CMK (cell line): ENCODE measurements around the gene OPA1.

Experiments used
- DNase-seq: peaks from one replicate; pipeline ENCODE4 v3.0.0-alpha.2; 2010; ENCODE audit warnings: low read depth

OPA1 gene

DNA sequence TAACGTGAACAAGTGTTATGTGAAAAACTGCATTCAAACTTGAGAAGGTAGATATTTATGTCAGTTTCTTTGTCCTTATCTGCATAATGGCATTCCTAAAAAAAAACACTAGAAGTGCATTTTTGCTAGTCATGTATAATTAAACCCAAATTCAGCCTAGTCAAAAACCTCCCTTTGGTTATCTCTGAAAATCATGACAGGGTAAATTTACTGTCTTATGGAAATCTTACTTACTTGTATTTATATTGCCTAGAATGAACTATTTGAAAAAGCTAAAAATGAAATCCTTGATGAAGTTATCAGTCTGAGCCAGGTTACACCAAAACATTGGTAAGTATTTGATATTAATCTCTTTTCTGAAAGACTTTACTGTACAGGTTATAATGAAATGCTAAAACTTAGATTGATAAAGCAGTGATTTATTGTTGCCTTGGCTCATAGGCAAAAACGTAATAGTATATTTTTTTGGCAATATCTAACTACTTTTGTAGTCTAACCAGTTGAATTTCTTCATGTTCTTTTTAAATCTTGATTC is 55.6 kb downstream of the OPA1 start:
- no peak for DNase-seq

DNA sequence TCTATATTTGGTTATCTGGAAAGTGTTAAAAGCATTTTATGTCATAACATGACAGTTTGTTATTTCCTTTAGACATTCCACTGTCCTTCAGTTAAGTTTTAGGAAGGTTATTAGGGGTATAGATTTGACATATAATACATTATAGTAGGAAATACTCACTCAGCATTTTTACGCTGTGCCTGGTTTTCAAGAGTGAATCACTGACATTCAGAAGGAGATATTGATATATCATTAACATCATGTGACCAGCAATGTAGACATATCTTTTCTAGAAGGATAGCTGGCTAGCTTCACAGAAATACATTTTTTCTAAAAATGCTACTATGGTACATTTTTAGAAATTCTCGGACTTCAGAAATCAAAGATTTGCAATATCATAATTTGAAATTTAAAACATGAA is 57.6 kb downstream of the OPA1 start:
- no peak for DNase-seq

- DNase-seq, result no peak
Measured at GRCh38 chr3:193655831-193656433, 62.9 kb downstream of the OPA1 start.

DNA sequence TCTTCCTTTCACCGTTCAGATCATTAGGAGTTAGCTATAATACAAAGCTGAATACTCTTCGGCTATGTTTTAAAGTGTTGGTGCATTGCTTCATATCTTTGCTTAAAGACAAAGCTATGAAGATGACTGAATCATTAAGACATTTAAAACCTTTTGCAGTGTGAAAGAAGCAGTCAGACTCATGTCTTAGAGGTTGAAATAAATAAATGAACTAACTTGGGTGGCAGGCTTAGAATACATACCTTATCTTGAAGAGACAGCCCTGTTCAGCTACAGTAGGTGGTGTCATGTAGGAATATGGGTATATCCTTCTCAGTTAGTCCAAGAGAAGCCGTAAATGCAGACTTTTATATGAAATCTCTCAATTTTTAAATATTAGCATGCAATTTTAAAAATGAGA is 63.4 kb downstream of the OPA1 start:
- no peak for DNase-seq

DNA sequence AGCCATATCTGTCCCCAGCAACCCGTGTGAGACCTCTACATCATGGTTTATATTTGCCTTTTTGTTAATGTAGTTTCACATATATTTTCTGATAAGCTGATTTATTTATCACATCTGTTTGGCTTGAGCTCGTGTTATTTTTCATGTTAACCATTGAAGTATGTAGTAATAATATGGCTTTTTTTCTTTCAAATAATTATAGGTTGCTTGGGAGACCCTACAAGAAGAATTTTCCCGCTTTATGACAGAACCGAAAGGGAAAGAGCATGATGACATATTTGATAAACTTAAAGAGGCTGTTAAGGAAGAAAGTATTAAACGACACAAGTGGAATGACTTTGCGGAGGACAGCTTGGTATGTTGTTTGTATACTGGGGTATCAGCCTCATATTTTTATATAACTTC is 63.9 kb downstream of the OPA1 start:
- DNase-seq, result no peak

- no peak for DNase-seq
Measured at GRCh38 chr3:193660171-193660570, 67.2 kb downstream of the OPA1 start.

- peak; percentile 82 for DNase-seq
Measured at GRCh38 chr3:193660698-193661411, 67.8 kb downstream of the OPA1 start.

DNA sequence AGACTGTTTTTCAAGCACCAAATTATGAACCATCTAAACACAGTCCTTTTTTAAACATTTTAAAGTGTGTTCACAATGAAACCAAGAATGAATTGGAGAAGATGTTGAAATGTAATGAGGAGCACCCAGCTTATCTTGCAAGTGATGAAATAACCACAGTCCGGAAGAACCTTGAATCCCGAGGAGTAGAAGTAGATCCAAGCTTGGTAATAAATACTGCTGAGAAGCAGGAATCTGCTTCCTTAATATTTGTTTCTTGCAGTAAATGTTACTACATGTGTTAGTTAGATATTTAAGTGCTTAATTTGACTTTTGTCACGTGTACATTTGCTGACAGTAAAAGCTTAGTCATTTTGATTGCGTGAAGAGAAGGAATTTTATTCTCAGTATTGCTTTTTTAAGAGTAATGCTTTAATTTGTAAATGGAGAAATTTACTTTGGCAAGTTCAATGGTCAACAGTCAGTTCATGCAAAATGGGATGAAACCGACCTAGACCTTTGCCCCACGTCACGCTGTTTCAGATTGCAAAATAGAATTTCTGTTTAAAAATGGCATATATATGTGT is 69.8 kb downstream of the OPA1 start:
- no peak for DNase-seq

DNA sequence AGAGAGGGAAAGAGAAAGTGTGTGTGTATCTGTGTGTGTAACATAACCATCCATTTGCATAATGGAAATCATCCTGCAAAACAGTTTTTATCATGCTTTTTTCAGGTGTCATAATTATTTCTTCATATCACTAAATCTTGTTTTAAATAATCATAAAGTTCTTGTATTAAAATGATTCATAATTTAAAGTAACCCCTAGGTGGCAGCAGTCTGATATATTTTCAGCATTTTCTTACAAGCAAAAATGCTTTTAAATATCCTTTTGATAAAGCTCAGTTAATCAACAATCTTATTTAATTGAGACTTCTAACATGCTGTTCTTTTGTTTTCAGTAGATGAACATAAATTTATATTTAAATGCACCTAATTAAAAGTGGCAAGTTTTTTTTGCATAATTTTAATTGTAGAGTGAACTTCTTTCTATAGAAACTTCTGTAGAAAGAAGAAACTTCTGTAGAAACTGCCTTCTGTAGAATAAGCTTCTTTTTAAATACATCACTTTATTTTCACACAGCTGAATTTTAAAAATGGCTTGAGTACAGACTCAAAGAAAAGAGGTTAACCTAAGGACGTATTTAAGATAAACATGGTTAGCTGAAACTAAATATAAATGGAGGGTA is 72.5 kb downstream of the OPA1 start:
- DNase-seq, result no peak

- DNase-seq, result no peak
Measured at GRCh38 chr3:193673845-193674244, 80.8 kb downstream of the OPA1 start.

- no peak for DNase-seq
Measured at GRCh38 chr3:193674714-193675113, 81.7 kb downstream of the OPA1 start.

- no peak for DNase-seq
Measured at GRCh38 chr3:193677734-193678133, 84.7 kb downstream of the OPA1 start.

DNA sequence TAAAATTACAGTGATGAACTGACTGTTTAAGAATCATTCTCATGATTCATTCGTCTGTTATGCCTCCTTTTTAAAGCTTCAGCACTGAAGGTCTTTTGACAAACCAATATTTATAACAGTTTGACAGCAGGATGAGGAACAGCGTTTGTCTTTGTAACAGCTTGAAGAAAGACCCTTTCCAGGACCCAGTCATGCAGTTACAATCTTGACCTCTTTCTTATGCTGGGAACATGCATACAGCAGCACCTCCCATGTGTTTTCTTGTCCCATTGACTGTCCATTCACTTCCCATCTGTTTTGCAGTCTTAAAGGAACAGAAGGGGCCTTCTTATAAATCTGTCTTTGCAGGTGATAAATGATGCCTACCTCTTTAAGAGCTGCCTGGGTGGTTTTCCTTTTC is 87.2 kb downstream of the OPA1 start:
- no peak for DNase-seq

DNA sequence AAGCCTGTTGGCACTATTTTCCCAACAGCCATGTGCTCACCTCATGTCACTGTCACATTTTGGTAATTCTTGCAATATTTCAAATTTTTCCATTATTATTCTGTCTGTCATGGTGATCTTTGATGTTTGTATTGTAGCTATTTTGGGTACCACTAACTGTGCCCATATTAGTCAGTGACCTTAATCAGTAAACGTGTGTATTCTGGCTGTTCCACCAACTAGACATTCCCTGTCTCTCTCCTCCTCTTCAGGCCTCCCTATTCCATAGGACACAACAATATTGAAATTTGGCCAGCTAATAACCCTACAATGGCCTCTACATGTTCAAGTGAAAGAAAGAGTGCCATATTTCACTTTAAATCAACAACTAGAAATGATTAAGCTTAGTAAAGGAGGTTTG is 88.6 kb downstream of the OPA1 start:
- no peak for DNase-seq

GRCh38 chr3:193686665-193687483 is 93.9 kb downstream of the OPA1 start:
- DNase-seq, result no peak

- DNase-seq, result no peak
Measured at GRCh38 chr3:193688834-193689714, 96.1 kb downstream of the OPA1 start.

DNA sequence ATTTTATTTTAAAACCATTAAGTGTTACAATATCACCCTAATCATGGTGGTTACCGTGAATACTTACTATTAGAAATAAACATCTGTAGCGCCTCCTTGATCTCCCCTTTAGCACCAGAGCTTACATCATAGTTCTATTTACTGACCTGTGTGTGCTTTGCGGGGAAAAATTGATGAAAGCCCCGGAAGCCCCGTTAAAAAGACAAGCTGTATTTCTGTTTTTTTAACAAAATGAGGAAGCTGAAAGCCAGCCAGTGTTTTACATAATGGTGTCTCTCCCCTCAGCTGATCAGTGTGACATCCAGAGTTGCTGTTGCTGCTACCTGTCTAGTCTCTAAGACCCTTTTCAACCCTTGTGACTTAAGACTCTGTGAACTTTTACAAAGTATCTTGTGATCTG is 100.8 kb downstream of the OPA1 start:
- DNase-seq, result no peak

- DNase-seq, result no peak
Measured at GRCh38 chr3:193701953-193702635, 109.1 kb downstream of the OPA1 start.

DNA sequence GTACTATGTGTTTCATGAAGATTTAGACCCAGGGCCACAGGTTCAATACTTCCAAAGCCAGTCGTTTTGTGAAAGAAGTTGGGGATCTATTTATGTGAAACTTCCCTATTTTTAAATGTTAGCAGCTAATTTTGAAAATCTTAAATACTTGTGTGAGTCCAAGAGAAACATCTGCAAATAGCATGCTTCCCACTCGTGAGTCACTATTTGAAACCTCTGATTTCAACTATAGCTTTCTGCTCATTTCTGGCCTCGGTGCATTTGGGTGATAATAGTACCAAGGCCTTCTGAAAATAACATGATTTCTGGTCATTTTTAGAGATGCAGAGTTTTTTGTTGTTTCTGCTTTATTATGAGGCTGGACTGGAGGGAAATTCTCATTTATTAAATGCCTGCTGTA is 110.0 kb downstream of the OPA1 start:
- no peak for DNase-seq

GRCh38 chr3:193704431-193704830 is 111.4 kb downstream of the OPA1 start:
- DNase-seq, result no peak

- DNase-seq, result no peak
Measured at GRCh38 chr3:193708270-193708669, 115.3 kb downstream of the OPA1 start.
